Endothelial cell of umbilical vein (primary cell): ENCODE data around the gene THAP10. TPM values are rescaled to one million over a fixed set of nuclear protein-coding genes. Genes with fewer than 3 reads are reported as not detected.

Experiments used
- BruUV-seq: library from RNA; stranded (reverse); fragments of 400-500 nt; replicated peaks from 2 replicates; lab custom pipeline; 2021; lab: Mats Ljungman, UMichigan
- CTCF ChIA-PET: fragments of 300-600, 350-600 bp; sonication (Branson Sonifier 250); formaldehyde crosslinking; loops from one replicate; lab custom pipeline; 2021; ENCODE audit warnings: antibody characterized with exemption, inconsistent platforms; lab: Charles Lee
- POLR2A ChIA-PET: fragments of 300-600, 350-600 bp; sonication (Branson Sonifier 250); formaldehyde crosslinking; loops from one replicate; lab custom pipeline; 2021; ENCODE audit warnings: antibody characterized with exemption, inconsistent platforms; lab: Charles Lee
- DNase-seq: peaks from one replicate; pipeline ENCODE4 v3.0.0-alpha.2; 2011; ENCODE audit warnings: low read depth, low spot score
- FAIRE-seq: peaks from 2 replicates; lab custom pipeline; 2011; peaks lifted over from hg19 to GRCh38; lab: Jason Lieb, UNC
- H2AFZ ChIP-seq: 2 replicates; pipeline ENCODE4 v1.6.0; 2012; ENCODE audit warnings: low read depth, low read length, control low read depth, inconsistent platforms
- H3K27ac ChIP-seq: 2 replicates; pipeline ENCODE4 v1.5.1; 2011; ENCODE audit warnings: low read depth, mild to moderate bottlenecking, control low read depth, low read length, moderate library complexity; ENCODE audit not compliant: insufficient read depth
- H3K27me3 ChIP-seq, 2 experiments: 2 replicates each; pipeline versions ENCODE4 v1.6.0 to v1.6.1; 2011; ENCODE audit warnings: low read length in 2 of 2, mixed read lengths in 1 of 2; ENCODE audit not compliant: control insufficient read depth in 2 of 2, insufficient read depth in 2 of 2
- H3K36me3 ChIP-seq, 2 experiments: 2 replicates in 1 of 2; 3 replicates in 1 of 2; pipeline ENCODE4 v1.5.1; 2011; ENCODE audit warnings: low read length in 2 of 2, mild to moderate bottlenecking in 1 of 2, moderate library complexity in 1 of 2; ENCODE audit not compliant: control insufficient read depth in 2 of 2, insufficient read depth in 2 of 2; ENCODE audit errors: extremely low read depth in 1 of 2
- H3K4me1 ChIP-seq: 3 replicates; pipeline ENCODE4 v1.5.1; 2011; ENCODE audit warnings: mild to moderate bottlenecking, low read length; ENCODE audit not compliant: control insufficient read depth, insufficient read depth; ENCODE audit errors: extremely low read depth
- H3K4me2 ChIP-seq: 2 replicates; pipeline ENCODE4 v1.6.1; 2011; ENCODE audit warnings: low read length, control low read depth, mixed read lengths; ENCODE audit not compliant: insufficient read depth
- H3K4me3 ChIP-seq, 3 experiments: fragments of 200-600 bp in 1 of 3; sonication (generic), shearing (Covaris generic) in 1 of 3; replicated peaks in 1 of 3; 2 replicates each; pipeline ENCODE4 v1.5.1; 2011 to 2016; ENCODE audit warnings: control low read depth in 3 of 3, low read length in 3 of 3, mild to moderate bottlenecking in 2 of 3, inconsistent platforms in 1 of 3, low read depth in 1 of 3, moderate library complexity in 1 of 3; ENCODE audit not compliant: insufficient read depth in 1 of 3
- H3K79me2 ChIP-seq: 2 replicates; pipeline ENCODE4 v1.6.0; 2012; ENCODE audit warnings: low read length, inconsistent platforms; ENCODE audit not compliant: control insufficient read depth, insufficient read depth
- H3K9ac ChIP-seq: replicated peaks from 2 replicates; pipeline ENCODE3; 2011; ENCODE audit warnings: low read length, control low read depth; ENCODE audit not compliant: insufficient read depth; ENCODE audit errors: extremely low read depth
- H3K9me1 ChIP-seq: replicated peaks from 3 replicates; pipeline ENCODE4 v1.6.0; 2011; ENCODE audit warnings: mild to moderate bottlenecking, low read length; ENCODE audit not compliant: control insufficient read depth, insufficient read depth; ENCODE audit errors: extremely low read depth
- H3K9me3 ChIP-seq: replicated peaks from 2 replicates; pipeline ENCODE4 v1.5.1; 2012; ENCODE audit warnings: low read length, inconsistent platforms; ENCODE audit not compliant: control insufficient read depth, insufficient read depth
- H4K20me1 ChIP-seq: replicated peaks from 2 replicates; pipeline ENCODE3; 2011; ENCODE audit warnings: mild to moderate bottlenecking, low read length; ENCODE audit not compliant: control insufficient read depth, insufficient read depth; ENCODE audit errors: extremely low read depth
- EZH2 ChIP-seq: IDR thresholded peaks from 2 replicates; pipeline ENCODE4 v1.6.1; 2012; ENCODE audit warnings: borderline replicate concordance, low read depth, mild to moderate bottlenecking, moderate library complexity, low read length, inconsistent platforms; ENCODE audit not compliant: severe bottlenecking
- FOS ChIP-seq: IDR thresholded peaks from 2 replicates; pipeline ENCODE4 v1.6.1; 2011; ENCODE audit warnings: mild to moderate bottlenecking, low read length, moderate library complexity, borderline replicate concordance; ENCODE audit not compliant: insufficient read depth
- JUN ChIP-seq: IDR thresholded peaks from 2 replicates; pipeline ENCODE4 v1.6.1; 2011; ENCODE audit warnings: borderline replicate concordance, low read depth; ENCODE audit not compliant: insufficient read length, insufficient read depth
- POLR2A ChIP-seq: IDR thresholded peaks from 2 replicates; pipeline ENCODE4 v1.6.1; 2012; ENCODE audit warnings: low read depth, mild to moderate bottlenecking, control low read depth, low read length
- POLR2AphosphoS5 ChIP-seq: IDR thresholded peaks from 2 replicates; pipeline ENCODE4 v1.6.1; 2012; ENCODE audit warnings: low read depth, mild to moderate bottlenecking, control low read depth, low read length, moderate library complexity; ENCODE audit not compliant: insufficient read depth
- dilution Hi-C: fragments of 300-500 bp; cut with MboI; formaldehyde crosslinking; loops from one replicate; pipeline ENCODE4 v1.15.0; 2019; ENCODE audit warnings: low sequenced_read_pairs; ENCODE audit not compliant: extremely low pct_ligation_motif_present
- intact Hi-C: fragments of 100-400 bp; cut with micrococcal nuclease; formaldehyde crosslinking; loops from one replicate; pipeline ENCODE4 v1.10.0; 2022
- polyA plus RNA-seq, 4 experiments: library from polyadenylated mRNA; depleted of rRNA in 3 of 4; stranded (reverse) in 3 of 4; unstranded in 1 of 4; fragments of >200 nt; gene quantifications; 2 replicates each; pipeline versions ENCODE4 v1.2.1 to v1.2.3, GENCODE V29; 2011 to 2012; ENCODE audit warnings: missing spikeins in 1 of 4
- total RNA-seq: library from RNA; stranded (reverse); gene quantifications from 2 replicates; pipeline ENCODE4 v1.2.3, GENCODE V29; 2021
- TF ChIP-seq, protein P1 (sequence below), 2 donors: IDR thresholded peaks; 1 replicate in 1 of 2; 2 replicates in 1 of 2; pipeline ENCODE4 v1.5.1; 2011; ENCODE audit warnings: low read length in 2 of 2, mild to moderate bottlenecking in 2 of 2, moderate library complexity in 2 of 2, control low read depth in 1 of 2, inconsistent platforms in 1 of 2, low read depth in 1 of 2; ENCODE audit not compliant: insufficient read depth in 1 of 2; ENCODE audit errors: extremely low read depth in 1 of 2

The THAP10 gene
- total and polyA plus RNA-seq, 2 donors (not counting 3 experiments of a cell fraction or from before 2014, with no cell fraction given) = 1.7 to 4.0 TPM

GRCh38 chr15:70855764-70856163, 36.5 kb downstream of the THAP10 start:
- Histone ChIP-seq H3K9ac (no peak overlapping the region), H4K20me1 (no peaks in the 10 kb centered on the region), H3K27ac (no peak overlapping the region), H3K36me3 (peaks cover 0 to 5% of the 10 kb centered on the region in 2 experiments), H3K4me3 (no peak overlapping the region), H3K27me3 (no peaks in the 10 kb centered on the region), H3K79me2 (peaks cover 4% of the 10 kb centered on the region), H3K4me1 (peaks cover 26% of the 10 kb centered on the region), H3K9me1 (no peaks in the 10 kb centered on the region), H3K4me2 (no peak overlapping the region), H3K9me3 (no peaks in the 10 kb centered on the region), H2AFZ (no peak overlapping the region)
- peak; percentile 12 for FAIRE-seq
- intact Hi-C loops = loop anchor here (2.0 kb wide), 1 partner anchor 37 kb away; the partner anchor contains the start of genes LRRC49 and THAP10
- BruUV-seq = no TSS peak
- no peak for DNase-seq
- dilution Hi-C loops = no loop called here
- TF ChIP-seq FOS (no peak), POLR2A (no peak), POLR2AphosphoS5 (no peak), EZH2 (no peak), JUN (no peak)
- TF ChIP-seq, protein P1, sequence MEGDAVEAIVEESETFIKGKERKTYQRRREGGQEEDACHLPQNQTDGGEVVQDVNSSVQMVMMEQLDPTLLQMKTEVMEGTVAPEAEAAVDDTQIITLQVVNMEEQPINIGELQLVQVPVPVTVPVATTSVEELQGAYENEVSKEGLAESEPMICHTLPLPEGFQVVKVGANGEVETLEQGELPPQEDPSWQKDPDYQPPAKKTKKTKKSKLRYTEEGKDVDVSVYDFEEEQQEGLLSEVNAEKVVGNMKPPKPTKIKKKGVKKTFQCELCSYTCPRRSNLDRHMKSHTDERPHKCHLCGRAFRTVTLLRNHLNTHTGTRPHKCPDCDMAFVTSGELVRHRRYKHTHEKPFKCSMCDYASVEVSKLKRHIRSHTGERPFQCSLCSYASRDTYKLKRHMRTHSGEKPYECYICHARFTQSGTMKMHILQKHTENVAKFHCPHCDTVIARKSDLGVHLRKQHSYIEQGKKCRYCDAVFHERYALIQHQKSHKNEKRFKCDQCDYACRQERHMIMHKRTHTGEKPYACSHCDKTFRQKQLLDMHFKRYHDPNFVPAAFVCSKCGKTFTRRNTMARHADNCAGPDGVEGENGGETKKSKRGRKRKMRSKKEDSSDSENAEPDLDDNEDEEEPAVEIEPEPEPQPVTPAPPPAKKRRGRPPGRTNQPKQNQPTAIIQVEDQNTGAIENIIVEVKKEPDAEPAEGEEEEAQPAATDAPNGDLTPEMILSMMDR (IDR thresholded peaks at IDR 0.05; ENCODE audit: extremely low read depth in 1 of 2, insufficient read depth in 1 of 2, low read depth in 1 of 2, low read length in 2 of 2) = no peak
- CTCF ChIA-PET = interaction anchor here (1.4 to 9.2 kb wide), 4 partner anchors 19 to 44 kb away, joined by 4 to 72 read pairs (median 10); partner anchors contain the start of genes LRRC49 and THAP10
- POLR2A ChIA-PET = no interaction called here
